Activated T-cell treated with anti-CD3 and anti-CD28 coated beads, Interleukin-2, amount 50 U/mL, for 1 hour (primary cell): ENCODE measurements around the gene SPRYD4.
A peak's percentile ranks its signal among the peaks of the same experiment; 100 is the strongest.
"Not testable (repeated sequence)": the region's sequence is repeated elsewhere in the genome, so short reads cannot be mapped to it uniquely, and the experiment has no call there.

ENCODE experiments used
- DNase-seq: peaks from one replicate; pipeline ENCODE4 v3.0.0-alpha.2; 2020

Gene SPRYD4

GRCh38 chr12:56468216-56469006, at the start of gene SPRYD4:
Gene SPRYD4, plus strand, starts transcription at chr12:56468578. Its CDS starts 14 bp downstream, at chr12:56468592.
- DNase-seq = peak; percentile 95

DNA sequence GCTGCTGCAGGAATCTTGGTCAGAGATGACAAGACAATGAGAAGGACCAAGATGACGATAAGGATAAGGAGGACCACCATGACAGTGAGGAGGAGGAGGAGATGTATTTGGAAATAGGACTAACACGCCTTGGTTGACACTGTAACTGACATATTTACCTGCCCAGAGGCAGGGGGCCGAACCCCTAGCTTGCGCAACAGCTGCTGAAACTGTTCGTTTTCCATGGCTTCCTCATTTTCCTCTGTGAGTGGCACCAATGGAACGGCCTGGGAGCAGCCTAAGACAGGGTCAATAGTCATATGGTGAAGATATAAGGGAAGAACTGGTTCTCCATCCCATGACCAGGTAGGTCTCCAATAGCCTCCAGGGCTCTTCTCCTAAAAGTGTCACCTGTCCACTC, 48.0 kb upstream of the SPRYD4 start:
- DNase-seq = no peak

GRCh38 chr12:56425193-56425592, 43.2 kb upstream of the SPRYD4 start:
- no peak for DNase-seq

DNA sequence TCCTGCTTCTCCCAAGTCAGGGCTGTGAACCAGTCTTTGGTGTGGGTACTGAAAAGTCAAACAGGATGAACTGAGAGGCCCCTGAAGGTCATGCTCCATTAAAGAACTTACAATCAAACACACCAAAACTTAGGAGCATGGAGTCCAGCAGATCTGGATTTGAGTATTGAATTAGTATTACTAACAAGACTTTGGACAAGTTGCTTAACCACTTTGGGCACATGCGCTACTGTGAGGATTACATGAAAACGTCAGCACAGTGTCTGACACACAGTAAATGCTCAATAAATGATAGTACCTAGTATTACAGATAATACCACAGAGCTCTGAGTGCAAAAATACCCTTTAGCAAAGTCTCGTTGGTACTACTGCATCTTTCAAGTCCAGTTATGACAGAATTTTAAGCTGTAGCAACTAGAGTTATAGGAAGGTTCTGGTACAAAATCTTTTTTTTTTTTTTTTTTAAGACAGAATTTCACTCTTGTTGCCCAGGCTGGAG, 42.4 kb upstream of the SPRYD4 start:
- DNase-seq = no peak

DNA sequence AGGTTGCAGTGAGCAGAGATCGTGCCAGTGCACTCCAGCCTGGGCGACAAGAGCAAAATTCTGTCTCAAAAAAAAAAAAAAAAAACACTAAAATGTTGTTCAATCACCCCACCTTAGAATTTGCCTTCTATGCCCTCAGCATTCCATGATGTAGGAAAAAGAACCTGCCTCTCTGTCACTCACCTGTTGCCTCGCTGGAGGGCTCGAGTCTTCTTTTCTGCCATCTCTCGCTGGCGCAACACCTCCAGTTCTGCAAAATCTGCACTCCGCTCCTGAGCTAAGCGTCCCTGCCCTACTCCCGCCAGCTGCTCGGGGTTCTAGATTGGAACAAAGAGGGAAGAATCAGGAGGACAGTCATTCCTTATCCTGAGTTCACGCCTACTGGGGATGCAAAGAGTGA, 37.1 kb upstream of the SPRYD4 start:
- no peak for DNase-seq

- DNase-seq = no peak
Observed at GRCh38 chr12:56431850-56432249, 36.5 kb upstream of the SPRYD4 start.

DNA sequence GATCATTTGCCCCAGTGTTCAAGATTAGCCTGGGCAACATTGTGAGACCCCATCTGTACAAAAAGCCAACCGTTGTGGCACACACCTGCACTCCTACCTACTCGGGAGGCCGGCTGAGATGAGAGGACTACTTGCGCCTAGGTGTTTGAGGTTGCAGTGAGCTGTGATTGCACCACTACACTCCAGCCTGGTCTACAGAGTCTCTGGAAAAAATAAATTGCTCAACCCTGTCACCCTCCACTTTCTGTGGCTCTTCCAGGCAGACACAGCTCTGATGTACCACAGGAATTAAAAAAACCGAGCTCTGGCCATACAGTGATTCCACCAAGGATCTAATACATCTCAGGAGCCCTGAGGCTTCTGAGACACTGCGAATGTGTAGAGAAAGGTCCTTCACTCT, 33.5 kb upstream of the SPRYD4 start:
- no peak for DNase-seq

GRCh38 chr12:56437430-56438176, 30.8 kb upstream of the SPRYD4 start:
- no peak for DNase-seq

DNA sequence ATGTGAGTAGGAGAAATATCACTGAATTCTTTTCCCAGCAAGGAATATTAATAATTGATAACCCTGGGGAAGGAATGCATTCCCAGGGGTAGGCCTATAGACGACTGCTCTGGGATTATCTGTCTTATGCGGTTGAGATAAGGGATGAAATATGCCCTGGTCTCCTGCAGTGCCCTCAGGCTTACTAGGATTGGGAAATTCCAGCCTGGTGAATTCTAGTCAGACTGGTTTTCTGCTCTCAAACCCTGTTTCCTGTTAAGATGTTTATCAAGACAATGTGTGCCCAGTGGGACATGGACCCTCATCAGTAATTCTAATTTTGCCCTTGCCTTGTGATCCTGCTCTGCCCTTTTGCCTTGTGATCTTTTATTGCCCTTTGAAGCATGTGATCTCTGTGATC, 25.2 kb upstream of the SPRYD4 start:
- not testable (repeated sequence) for DNase-seq

DNA sequence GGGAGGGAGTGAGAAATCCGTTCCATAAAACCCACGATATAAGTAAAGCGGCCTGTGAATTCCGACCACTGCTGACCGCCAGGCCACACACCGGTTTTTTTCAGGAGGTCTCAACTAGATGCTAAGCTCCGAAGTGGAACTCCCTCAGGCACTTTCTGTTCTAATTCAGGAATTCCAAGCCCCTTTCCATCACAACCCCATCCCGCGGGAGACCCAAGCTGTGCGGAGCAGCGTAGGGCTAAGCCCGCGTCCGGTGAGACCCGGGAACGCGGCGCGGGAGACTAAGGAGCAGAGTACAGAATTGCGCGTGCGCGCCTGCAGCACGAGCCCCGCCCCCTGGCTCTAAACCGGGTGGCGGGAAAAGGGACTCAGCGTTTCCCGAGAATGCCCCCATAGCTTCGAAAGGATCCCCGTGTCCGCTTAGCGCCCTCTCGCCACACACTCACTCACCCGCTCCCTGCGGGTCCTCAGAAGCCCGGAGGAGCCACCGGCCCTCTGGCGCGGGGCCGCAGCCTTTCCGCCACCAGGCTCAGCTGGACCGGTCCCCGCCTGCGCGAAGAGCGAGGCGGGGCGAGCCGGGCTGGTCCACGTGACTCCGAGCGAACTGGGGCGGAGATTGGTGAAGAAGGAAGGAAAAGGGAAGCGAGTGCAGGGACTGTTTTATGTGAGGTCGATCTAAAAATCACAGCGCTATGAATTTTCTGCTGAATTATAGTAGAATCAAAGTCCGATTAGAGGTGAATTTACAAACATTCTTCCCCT, 19.3 kb upstream of the SPRYD4 start, which contains the start of gene TIMELESS:
TSS of gene TIMELESS (minus strand) at position 567 of the 762 bp plus-strand sequence. CDS start 15,256 bp downstream, outside the sequence.
- peak; percentile 89 for DNase-seq

- DNase-seq = no peak
Observed at GRCh38 chr12:56449622-56449984, 18.8 kb upstream of the SPRYD4 start.

DNA sequence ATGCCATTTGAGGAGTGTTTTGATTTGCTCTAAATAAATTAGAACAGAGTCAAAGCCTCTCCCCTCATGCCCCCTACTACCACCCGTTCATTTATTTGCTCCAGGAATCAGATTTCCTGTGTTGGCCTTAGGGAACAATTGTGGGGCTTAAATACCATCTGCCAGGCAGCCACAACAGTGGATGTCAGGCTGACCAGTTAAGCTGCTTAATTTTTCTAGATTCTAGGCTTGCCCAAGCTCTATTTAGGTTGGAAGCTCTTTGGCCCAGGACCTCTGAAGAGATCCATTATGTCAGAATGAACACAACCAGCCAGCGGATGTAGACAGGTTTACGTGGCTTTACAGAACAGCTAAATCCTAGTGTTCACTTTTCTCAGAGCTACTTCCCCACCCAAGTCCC, 18.1 kb upstream of the SPRYD4 start:
- DNase-seq = no peak

DNA sequence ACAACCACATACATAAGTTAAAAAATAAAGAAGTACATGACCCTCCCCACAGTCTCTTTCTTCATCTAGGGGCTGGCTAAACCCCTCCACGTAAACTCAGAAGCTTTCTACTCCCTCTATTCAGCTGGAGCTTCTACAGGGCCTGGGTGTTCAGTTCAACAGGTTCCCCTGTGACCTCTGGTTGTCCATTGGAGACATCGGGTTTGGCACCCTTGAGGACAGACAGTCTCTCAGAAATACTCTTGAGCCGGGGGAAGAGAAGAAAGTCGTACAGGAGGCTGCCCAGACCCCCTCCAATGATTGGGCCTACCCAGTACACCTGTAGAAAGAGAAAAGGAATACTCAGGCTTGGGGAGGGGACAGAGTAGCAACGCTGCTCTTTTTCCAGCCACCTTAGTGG, 17.2 kb upstream of the SPRYD4 start:
- no peak for DNase-seq

DNA sequence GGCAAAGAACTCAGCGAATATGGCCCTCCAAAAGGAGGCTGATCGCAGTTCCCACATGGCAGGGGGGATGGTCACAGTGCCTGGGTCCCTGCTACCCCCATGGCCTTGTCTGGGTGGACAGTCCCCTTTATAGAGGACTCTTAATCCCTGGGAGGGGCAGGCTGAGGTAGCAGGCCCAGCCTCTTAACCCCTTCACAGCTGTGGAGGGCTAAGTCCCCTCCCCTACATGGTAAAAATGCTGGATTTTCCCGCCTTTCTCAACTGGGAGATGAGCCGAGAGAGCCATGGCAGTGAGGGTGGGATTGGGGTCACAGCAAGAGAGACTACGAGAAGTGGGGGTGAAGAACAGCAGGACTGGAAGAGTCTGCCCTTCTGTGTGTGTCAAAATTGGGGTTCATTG, 13.8 kb upstream of the SPRYD4 start, which contains the start of gene MIP:
TSS of gene MIP (minus strand) at position 101 of the 400 bp plus-strand sequence. CDS start at position 57, 44 bp downstream.
- DNase-seq = no peak

DNA sequence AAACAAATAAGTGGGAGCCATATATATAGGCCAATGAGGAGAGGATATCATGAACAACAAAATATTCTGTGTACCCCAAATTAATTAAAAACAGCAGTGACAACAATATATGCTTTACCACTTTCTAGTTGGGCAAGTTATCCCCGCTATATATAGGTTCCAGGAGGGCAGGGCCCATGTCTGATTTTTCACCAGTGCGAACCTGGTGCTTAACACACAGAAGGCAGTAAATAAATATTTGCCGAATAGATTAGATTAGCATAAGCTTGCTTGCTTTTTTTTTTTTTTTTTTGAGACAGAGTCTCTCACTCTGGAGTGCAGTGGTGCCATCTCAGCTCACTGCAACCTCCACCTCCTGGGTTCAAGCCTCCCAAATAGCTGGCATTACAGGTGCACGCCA, 10.6 kb upstream of the SPRYD4 start:
- no peak for DNase-seq

DNA sequence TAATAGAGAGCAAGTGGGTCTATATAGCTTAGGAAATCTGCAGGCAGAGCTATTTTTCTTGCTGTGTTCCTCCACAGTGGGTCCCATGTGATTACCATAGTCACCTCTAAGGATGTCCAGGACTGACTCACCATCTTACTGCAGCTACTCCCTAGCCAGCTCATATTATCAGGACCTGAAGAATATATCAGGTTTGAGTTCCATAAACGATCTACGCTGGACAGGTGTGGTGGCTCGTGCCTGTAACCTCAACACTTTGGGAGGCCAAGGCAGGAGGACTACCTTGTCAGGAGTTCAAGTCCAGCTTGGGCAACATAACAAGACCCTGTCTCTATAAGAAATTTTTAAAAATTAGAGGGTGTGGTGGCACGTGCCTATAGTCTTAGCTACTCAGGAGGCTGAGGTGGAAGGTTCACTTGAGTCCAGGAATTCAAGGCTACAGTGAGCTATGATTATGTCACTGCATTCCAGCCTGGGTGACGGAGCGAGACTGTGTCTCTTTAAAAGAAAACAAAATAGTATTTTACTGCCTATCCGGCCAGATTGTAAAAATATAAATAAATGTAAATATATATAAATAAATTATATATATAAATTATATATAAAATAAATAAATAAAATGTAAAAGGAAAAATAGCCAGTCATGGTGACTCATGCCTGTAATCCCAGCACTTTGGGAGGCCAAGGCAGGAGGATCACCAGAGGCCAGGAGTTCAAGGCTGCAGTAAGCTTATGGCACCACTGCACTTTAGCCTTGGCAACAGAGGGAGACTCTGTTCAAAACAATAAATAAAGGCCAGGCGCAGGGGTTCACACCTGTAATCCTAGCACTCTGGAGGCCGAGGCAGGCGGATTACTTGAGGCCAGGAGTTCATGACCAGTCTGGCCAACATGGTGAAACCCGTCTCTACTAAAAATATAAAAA, 6.9 kb upstream of the SPRYD4 start:
- DNase-seq = no peak

DNA sequence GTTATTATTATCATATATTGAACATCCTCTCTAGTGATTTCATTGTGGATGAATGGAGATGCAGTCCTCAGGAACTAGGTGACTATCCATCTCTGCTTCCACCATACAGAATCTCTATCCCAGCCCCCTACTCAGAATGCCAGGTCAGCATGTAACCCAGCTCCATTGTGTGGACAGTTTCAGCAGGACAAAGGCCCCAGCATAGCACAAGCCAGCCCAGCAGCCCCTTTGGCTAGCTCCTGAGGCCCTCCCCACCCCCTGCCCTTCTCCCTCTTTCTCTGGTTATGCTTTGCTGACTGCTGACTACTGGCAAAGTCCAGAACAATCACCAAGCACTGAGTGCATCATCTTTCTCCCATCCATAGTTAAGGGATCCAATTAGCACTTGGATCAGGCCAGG, 5.8 kb upstream of the SPRYD4 start:
- DNase-seq = no peak

GRCh38 chr12:56469007-56469930, 891 bp downstream of the SPRYD4 start:
- DNase-seq = no peak

GRCh38 chr12:56474389-56474788, 6.0 kb downstream of the SPRYD4 start:
- DNase-seq = no peak

GRCh38 chr12:56476143-56476542, 7.8 kb downstream of the SPRYD4 start:
- DNase-seq = no peak

DNA sequence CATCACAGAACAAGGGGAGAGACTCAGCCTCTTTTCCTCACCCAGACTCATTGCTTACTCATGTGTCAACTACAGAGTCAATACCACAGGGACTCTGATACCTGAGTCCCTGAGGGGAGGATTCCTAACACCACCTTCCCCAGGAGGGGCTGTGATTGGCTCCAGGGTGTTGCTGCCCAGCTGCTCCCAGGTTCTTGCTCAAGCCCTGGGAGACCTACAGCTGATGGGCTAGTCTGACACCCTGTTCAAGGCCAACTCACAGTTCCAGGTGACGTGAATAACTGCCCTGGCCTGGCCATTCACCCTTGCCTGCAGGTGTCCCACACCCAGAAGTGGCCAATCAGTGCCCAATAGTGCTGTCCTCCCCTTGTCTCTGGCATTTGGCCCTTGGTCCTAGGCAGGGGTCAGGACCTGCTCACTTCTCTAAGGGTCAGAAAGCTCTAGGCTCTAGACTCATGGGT, 8.6 kb downstream of the SPRYD4 start:
- DNase-seq = no peak
